A549 (cell line): ENCODE data around the gene MXRA5. TPM values are rescaled to one million over a fixed set of nuclear protein-coding genes. Genes with fewer than 3 reads are reported as not detected.

Experiments used
- ATAC-seq, 2 experiments: fragments of 200-7000 bp in 1 of 2; fragments of >200 bp in 1 of 2; cut with Nextera tagmentation in 1 of 2; cut with Tn5 transposase in 1 of 2; 3 replicates each; pipeline versions ENCODE4 v1.8.0 to v1.9.1; 2018 to 2020; ENCODE audit warnings: mild to moderate bottlenecking in 1 of 2, moderate library complexity in 1 of 2
- CTCF ChIA-PET: fragments of 300-600 bp; sonication (Branson Sonifier 250); formaldehyde crosslinking; extraction: SDS; loops from one replicate; lab custom pipeline; 2021; ENCODE audit warnings: antibody characterized with exemption, inconsistent platforms; lab: Yijun Ruan, JAX
- POLR2A ChIA-PET: fragments of 350-600 bp; formaldehyde crosslinking; extraction: SDS; loops from one replicate; lab custom pipeline; 2021; ENCODE audit warnings: antibody characterized with exemption, inconsistent platforms; lab: Yijun Ruan, JAX
- DNase-seq, 2 experiments: peaks; one replicate each; pipeline versions ENCODE4 v3.0.0 to v3.0.0-alpha.2; 2011 to 2016; ENCODE audit warnings: low read depth in 1 of 2, low spot score in 1 of 2
- FAIRE-seq: peaks from 2 replicates; lab custom pipeline; 2011; peaks lifted over from hg19 to GRCh38; lab: Jason Lieb, UNC
- H3K27ac ChIP-seq, 2 experiments: fragments of >200 bp; sonication (Bioruptor Twin); formaldehyde crosslinking; 3 replicates each; pipeline ENCODE4 v1.5.1; 2016 to 2017
- H3K4me1 ChIP-seq: fragments of >200 bp; sonication (Bioruptor Twin); formaldehyde crosslinking; 3 replicates; pipeline ENCODE4 v1.6.1; 2016
- H3K4me2 ChIP-seq: fragments of >200 bp; sonication (Bioruptor Twin); formaldehyde crosslinking; 3 replicates; pipeline ENCODE4 v1.6.1; 2016
- H3K4me3 ChIP-seq: fragments of >200 bp; sonication (Bioruptor Twin); formaldehyde crosslinking; 3 replicates; pipeline ENCODE4 v1.5.1; 2016
- H3K9me3 ChIP-seq: fragments of >200 bp; sonication (Bioruptor Twin); formaldehyde crosslinking; 3 replicates; pipeline ENCODE4 v1.6.1; 2016
- BHLHE40 ChIP-seq: IDR thresholded peaks from 2 replicates; pipeline ENCODE4 v1.6.1; 2012; ENCODE audit warnings: low read depth, low read length, inconsistent platforms
- CBX2 ChIP-seq: fragments of 200-600 bp; sonication (generic); IDR thresholded peaks from 2 replicates; pipeline ENCODE4 v1.6.1; 2016; ENCODE audit warnings: low read depth, mild to moderate bottlenecking, borderline replicate concordance
- CBX8 ChIP-seq: fragments of 200-600 bp; sonication (generic); IDR thresholded peaks from 2 replicates; pipeline ENCODE4 v1.6.1; 2016
- CHD4 ChIP-seq: fragments of 200-600 bp; sonication (generic); IDR thresholded peaks from 2 replicates; pipeline ENCODE4 v1.6.1; 2016; ENCODE audit warnings: antibody characterized with exemption, mild to moderate bottlenecking, borderline replicate concordance
- EP300 ChIP-seq, 2 experiments: fragments of >200 bp; sonication (Bioruptor Twin); formaldehyde crosslinking; IDR thresholded peaks; 2 replicates in 1 of 2; 3 replicates in 1 of 2; pipeline ENCODE4 v1.6.1; 2016 to 2017
- FOSL2 ChIP-seq, 2 experiments: fragments of 450-650 bp in 1 of 2; fragments of >200 bp in 1 of 2; sonication (Bioruptor Twin) in 1 of 2; formaldehyde crosslinking; IDR thresholded peaks; 2 replicates each; pipeline versions ENCODE4 v1.5.0 to v1.6.1; 2016 to 2020; ENCODE audit warnings: mild to moderate bottlenecking in 1 of 2, moderate library complexity in 1 of 2
- HEYL ChIP-seq: fragments of 250-450 bp; sonication (Bioruptor Pico); IDR thresholded peaks from 2 replicates; pipeline ENCODE4 v1.8.0; 2021; ENCODE audit warnings: mild to moderate bottlenecking, moderate library complexity
- HOXB13 ChIP-seq: fragments of 250-450 bp; sonication (Bioruptor Pico); IDR thresholded peaks from 2 replicates; pipeline ENCODE4 v1.5.0; 2020; ENCODE audit warnings: low read depth, mild to moderate bottlenecking, moderate library complexity
- MAFK ChIP-seq: fragments of 450-650 bp; IDR thresholded peaks from 2 replicates; pipeline ENCODE4 v1.6.1; 2014; ENCODE audit not compliant: partially characterized antibody
- MAZ ChIP-seq: fragments of 150-350 bp; IDR thresholded peaks from 2 replicates; pipeline ENCODE4 v1.6.1; 2014; ENCODE audit warnings: antibody characterized with exemption, low read depth, low read length, borderline replicate concordance
- NR3C1 ChIP-seq: fragments of >200 bp; sonication (Bioruptor Twin); formaldehyde crosslinking; IDR thresholded peaks from 3 replicates; pipeline ENCODE4 v1.6.1; 2017
- POLR2A ChIP-seq: IDR thresholded peaks from 2 replicates; pipeline ENCODE4 v1.6.1; 2012; ENCODE audit warnings: mild to moderate bottlenecking, low read length
- RARB ChIP-seq: fragments of 250-450 bp; sonication (Bioruptor Pico); IDR thresholded peaks from 2 replicates; pipeline ENCODE4 v1.8.0; 2021; ENCODE audit warnings: mild to moderate bottlenecking, moderate library complexity
- RNF2 ChIP-seq: fragments of 200-600 bp; sonication (generic); IDR thresholded peaks from 2 replicates; pipeline ENCODE4 v1.6.1; 2016; ENCODE audit warnings: low read depth, mild to moderate bottlenecking, antibody characterized with exemption, moderate library complexity, borderline replicate concordance
- SREBF2 ChIP-seq: fragments of 450-650 bp; IDR thresholded peaks from 2 replicates; pipeline ENCODE4 v1.6.1; 2014; ENCODE audit warnings: mild to moderate bottlenecking, moderate library complexity
- TP53 ChIP-seq: fragments of 250-450 bp; sonication (Bioruptor Pico); IDR thresholded peaks from 2 replicates; pipeline ENCODE4 v1.5.0; 2021; ENCODE audit warnings: mild to moderate bottlenecking, moderate library complexity
- ZSCAN20 ChIP-seq: fragments of 250-450 bp; sonication (Bioruptor Pico); IDR thresholded peaks from 2 replicates; pipeline ENCODE4 v1.8.0; 2022; ENCODE audit warnings: mild to moderate bottlenecking, moderate library complexity
- WGBS: methylation state at CpG from one replicate; pipeline ENCODE4 v1.1.6; 2017; ENCODE audit errors: missing lambda C conversion rate; 5-methylcytosine and 5-hydroxymethylcytosine counted together
- polyA plus RNA-seq, 4 experiments: library from polyadenylated mRNA; depleted of rRNA in 3 of 4; stranded (reverse); fragments of >200 nt; fragmentation: RNase III in 1 of 4; extraction: RNeasy Plus Mini Kit Qiagen cat#74134 plus additional on column Dnase treatment in 1 of 4; gene quantifications; 2 replicates in 3 of 4; 3 replicates in 1 of 4; pipeline ENCODE4 v1.2.3, GENCODE V29; 2011 to 2017
- TF ChIP-seq, protein P1 (sequence below): fragments of 200-600 bp; sonication (generic); IDR thresholded peaks from 2 replicates; pipeline ENCODE4 v1.6.1; 2016; ENCODE audit warnings: antibody characterized with exemption, mild to moderate bottlenecking, moderate library complexity
- TF ChIP-seq, protein P2 (sequence below): fragments of >200 bp; sonication (Bioruptor Twin); formaldehyde crosslinking; IDR thresholded peaks from 3 replicates; pipeline ENCODE4 v1.5.1; 2016
- TF ChIP-seq, protein P3 (sequence below): fragments of 250-450 bp; sonication (Bioruptor Pico); IDR thresholded peaks from 2 replicates; pipeline ENCODE4 v1.5.0; 2021; ENCODE audit warnings: mild to moderate bottlenecking, moderate library complexity, borderline replicate concordance

The MXRA5 gene
- polyA plus RNA-seq, 2 of the 4 experiments (the other 2 are of a cell fraction) = not detected

DNA sequence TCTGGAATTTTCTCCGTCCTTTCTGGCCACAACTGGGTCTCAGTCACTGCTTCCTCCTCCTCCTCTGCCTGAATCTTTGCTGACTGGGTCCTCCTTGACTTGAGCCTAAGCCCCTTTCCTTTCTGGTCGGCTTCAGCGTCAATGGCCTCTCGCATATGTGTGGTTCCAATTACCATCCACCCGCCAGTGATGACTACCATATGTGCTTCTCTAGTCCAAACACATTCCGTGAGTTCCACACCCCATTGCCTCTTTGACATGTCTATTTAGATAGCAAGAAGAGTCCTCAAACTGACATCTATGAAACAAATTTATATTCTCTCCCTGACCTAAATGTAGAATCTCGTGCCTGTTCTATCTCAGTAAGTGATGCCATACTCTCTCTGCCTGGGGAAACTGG, 19.8 kb downstream of the MXRA5 start:
- no peak for DNase-seq
- H3K4me2 ChIP-seq = no peak overlapping the region
- no peak for FAIRE-seq
- CTCF ChIA-PET = no interaction called here
- no peak for ATAC-seq
- TF ChIP-seq NR3C1 (no peak), CHD4 (no peak)
- TF ChIP-seq, all 56 proteins: peak for 0
- H3K4me3 ChIP-seq = no peak overlapping the region
- 47% methylated on average over 7 of the region's 7 CpGs for WGBS
- no peak overlapping the region for H3K27ac ChIP-seq
- H3K4me1 ChIP-seq = no peaks in the 10 kb centered on the region
- POLR2A ChIA-PET = no interaction called here
- no peaks in the 10 kb centered on the region for H3K9me3 ChIP-seq

DNA sequence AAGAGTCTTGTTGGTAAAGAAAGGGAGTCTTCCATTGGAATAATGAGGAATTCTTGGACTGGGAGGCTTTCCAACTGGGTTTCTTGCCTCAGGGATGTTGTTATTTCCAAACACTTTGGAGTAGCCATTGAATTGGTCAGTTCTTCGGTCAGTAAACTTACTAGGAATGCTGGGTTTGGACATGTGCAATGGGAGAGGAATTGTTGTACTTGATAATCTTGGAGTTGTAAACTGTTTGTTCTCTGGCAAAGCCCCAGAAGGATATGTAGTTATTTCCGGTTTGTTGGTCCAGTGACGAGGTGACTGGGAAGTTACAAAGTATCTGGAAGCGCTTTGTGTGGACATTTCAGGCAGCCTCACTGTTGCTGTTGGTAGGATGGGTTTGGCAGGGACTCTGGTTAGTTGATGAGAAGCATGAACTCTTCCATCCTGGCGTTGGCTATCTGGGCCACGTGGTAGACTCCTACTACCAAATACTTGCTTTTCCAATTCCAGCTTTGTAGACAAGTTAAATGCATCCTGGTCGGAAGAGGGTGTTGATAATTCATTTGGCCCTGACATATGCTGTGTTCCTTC, 25.9 kb downstream of the MXRA5 start:
- H3K9me3 ChIP-seq = no peaks in the 10 kb centered on the region
- ATAC-seq (no peak), DNase-seq (no peak), FAIRE-seq (no peak)
- no peaks in the 10 kb centered on the region for H3K4me1 ChIP-seq
- POLR2A ChIA-PET = no interaction called here
- 6% methylated on average over 7 of the region's 7 CpGs for whole genome bisulfite sequencing
- no peak for TF ChIP-seq POLR2A
- no peak for TF ChIP-seq CBX2
- no peak for TF ChIP-seq BHLHE40
- TF ChIP-seq, protein P1, sequence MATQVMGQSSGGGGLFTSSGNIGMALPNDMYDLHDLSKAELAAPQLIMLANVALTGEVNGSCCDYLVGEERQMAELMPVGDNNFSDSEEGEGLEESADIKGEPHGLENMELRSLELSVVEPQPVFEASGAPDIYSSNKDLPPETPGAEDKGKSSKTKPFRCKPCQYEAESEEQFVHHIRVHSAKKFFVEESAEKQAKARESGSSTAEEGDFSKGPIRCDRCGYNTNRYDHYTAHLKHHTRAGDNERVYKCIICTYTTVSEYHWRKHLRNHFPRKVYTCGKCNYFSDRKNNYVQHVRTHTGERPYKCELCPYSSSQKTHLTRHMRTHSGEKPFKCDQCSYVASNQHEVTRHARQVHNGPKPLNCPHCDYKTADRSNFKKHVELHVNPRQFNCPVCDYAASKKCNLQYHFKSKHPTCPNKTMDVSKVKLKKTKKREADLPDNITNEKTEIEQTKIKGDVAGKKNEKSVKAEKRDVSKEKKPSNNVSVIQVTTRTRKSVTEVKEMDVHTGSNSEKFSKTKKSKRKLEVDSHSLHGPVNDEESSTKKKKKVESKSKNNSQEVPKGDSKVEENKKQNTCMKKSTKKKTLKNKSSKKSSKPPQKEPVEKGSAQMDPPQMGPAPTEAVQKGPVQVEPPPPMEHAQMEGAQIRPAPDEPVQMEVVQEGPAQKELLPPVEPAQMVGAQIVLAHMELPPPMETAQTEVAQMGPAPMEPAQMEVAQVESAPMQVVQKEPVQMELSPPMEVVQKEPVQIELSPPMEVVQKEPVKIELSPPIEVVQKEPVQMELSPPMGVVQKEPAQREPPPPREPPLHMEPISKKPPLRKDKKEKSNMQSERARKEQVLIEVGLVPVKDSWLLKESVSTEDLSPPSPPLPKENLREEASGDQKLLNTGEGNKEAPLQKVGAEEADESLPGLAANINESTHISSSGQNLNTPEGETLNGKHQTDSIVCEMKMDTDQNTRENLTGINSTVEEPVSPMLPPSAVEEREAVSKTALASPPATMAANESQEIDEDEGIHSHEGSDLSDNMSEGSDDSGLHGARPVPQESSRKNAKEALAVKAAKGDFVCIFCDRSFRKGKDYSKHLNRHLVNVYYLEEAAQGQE = no peak
- TF ChIP-seq, protein P2, sequence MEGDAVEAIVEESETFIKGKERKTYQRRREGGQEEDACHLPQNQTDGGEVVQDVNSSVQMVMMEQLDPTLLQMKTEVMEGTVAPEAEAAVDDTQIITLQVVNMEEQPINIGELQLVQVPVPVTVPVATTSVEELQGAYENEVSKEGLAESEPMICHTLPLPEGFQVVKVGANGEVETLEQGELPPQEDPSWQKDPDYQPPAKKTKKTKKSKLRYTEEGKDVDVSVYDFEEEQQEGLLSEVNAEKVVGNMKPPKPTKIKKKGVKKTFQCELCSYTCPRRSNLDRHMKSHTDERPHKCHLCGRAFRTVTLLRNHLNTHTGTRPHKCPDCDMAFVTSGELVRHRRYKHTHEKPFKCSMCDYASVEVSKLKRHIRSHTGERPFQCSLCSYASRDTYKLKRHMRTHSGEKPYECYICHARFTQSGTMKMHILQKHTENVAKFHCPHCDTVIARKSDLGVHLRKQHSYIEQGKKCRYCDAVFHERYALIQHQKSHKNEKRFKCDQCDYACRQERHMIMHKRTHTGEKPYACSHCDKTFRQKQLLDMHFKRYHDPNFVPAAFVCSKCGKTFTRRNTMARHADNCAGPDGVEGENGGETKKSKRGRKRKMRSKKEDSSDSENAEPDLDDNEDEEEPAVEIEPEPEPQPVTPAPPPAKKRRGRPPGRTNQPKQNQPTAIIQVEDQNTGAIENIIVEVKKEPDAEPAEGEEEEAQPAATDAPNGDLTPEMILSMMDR = no peak
- TF ChIP-seq, protein P3, sequence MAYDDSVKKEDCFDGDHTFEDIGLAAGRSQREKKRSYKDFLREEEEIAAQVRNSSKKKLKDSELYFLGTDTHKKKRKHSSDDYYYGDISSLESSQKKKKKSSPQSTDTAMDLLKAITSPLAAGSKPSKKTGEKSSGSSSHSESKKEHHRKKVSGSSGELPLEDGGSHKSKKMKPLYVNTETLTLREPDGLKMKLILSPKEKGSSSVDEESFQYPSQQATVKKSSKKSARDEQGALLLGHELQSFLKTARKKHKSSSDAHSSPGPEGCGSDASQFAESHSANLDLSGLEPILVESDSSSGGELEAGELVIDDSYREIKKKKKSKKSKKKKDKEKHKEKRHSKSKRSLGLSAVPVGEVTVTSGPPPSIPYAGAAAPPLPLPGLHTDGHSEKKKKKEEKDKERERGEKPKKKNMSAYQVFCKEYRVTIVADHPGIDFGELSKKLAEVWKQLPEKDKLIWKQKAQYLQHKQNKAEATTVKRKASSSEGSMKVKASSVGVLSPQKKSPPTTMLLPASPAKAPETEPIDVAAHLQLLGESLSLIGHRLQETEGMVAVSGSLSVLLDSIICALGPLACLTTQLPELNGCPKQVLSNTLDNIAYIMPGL (CRISPR knock-in tag) = no peak
- no peak for TF ChIP-seq HOXB13 (CRISPR knock-in tag)
- TF ChIP-seq RARB (CRISPR knock-in tag) = no peak
- TF ChIP-seq EP300 (IDR thresholded peaks at IDR 0.05) = no peak
- TF ChIP-seq FOSL2 (IDR thresholded peaks at IDR 0.05) = no peak
- no peak for TF ChIP-seq FOSL2 (CRISPR knock-in tag; IDR thresholded peaks at IDR 0.05)
- no peak for TF ChIP-seq HEYL (CRISPR knock-in tag)
- TF ChIP-seq SREBF2 = no peak
- no peak for TF ChIP-seq TP53 (CRISPR knock-in tag)
- no peak for TF ChIP-seq MAZ
- TF ChIP-seq RNF2 = no peak
- TF ChIP-seq ZSCAN20 (CRISPR knock-in tag) = no peak
- TF ChIP-seq CBX8 = no peak
- TF ChIP-seq MAFK = no peak
- H3K4me2 ChIP-seq = no peak overlapping the region
- H3K4me3 ChIP-seq = no peak overlapping the region
- CTCF ChIA-PET = no interaction called here
- H3K27ac ChIP-seq = no peak overlapping the region
